ENCODE measurements around the gene GMCL2.
A peak's percentile ranks its signal among the peaks of the same experiment; 100 is the strongest.

GMCL2 gene

DNA sequence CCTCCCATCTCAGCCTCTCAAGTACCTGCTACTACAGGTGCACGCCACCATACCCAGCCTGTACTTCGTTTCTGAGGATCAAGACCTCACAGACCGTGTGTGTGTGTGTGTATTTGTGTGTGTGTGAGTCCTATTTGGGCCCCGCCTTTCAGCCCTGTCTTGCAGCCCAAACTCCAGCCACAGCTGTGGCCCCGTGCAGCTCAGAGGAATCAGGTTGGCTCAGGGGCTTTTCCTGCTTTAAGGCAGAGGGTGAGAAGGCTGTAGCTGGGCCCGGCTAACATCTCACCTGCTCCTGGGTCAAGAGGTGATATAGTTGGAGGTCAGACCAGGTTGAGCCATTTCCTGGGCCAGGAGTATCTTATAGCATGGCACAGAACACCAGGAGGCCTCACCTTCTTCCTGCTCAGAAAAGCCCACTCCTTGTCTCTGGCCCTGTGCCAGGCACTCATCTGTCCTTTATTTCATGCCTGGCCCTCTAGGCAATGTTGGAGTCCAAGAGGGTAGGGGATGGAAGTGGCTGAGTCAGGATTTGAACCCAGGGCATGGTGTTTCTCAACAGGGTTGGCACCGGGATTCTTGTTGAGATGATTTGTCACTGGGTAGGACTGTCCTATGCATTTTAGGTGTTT lies 47.1 kb upstream of the GMCL2 start:
- H3K27me3 ChIP-seq (replicated peaks): no peaks in the 10 kb centered on the region
- DNase-seq: no peak
- H3K27ac ChIP-seq: no peak overlapping the region
- TF ChIP-seq, protein P1, sequence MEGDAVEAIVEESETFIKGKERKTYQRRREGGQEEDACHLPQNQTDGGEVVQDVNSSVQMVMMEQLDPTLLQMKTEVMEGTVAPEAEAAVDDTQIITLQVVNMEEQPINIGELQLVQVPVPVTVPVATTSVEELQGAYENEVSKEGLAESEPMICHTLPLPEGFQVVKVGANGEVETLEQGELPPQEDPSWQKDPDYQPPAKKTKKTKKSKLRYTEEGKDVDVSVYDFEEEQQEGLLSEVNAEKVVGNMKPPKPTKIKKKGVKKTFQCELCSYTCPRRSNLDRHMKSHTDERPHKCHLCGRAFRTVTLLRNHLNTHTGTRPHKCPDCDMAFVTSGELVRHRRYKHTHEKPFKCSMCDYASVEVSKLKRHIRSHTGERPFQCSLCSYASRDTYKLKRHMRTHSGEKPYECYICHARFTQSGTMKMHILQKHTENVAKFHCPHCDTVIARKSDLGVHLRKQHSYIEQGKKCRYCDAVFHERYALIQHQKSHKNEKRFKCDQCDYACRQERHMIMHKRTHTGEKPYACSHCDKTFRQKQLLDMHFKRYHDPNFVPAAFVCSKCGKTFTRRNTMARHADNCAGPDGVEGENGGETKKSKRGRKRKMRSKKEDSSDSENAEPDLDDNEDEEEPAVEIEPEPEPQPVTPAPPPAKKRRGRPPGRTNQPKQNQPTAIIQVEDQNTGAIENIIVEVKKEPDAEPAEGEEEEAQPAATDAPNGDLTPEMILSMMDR (IDR thresholded peaks at IDR 0.05; ENCODE audit: low read depth, low read length, missing control alignments): no peak
- in situ Hi-C loops (cut with HindIII; ENCODE audit: low pct_ligation_motif_present, low sequenced_read_pairs): no loop called here
- no peak overlapping the region for H3K4me3 ChIP-seq (ENCODE audit: low read depth, low read length)
- H3K36me3 ChIP-seq (replicated peaks): peaks cover 4% of the 10 kb centered on the region

DNA sequence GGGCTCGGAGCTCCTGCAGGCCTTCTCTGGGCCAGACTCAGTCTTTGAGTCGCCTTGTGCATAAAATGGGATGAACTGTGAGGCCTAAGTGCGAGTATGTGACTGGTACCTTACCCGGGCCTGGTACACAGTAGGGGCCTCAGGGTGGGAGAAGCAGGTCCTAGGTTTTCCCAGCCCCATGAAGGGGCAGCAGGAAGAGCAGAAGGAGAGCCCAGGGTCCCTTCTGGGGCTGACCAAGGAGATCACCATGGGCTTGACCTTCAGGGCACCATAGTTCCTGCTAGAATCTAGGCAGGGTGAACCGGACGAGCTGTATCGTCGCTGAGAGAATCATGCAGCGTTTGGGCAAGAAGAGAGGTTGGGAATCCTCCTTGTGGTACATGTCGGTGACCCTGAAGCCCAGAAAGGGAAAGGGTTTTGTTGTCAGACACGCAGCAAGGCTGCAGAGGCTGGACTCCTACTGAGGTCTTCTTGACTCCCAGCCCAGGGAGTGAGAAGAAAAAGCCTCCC lies 45.8 kb upstream of the GMCL2 start:
- no peaks in the 10 kb centered on the region for H3K27me3 ChIP-seq (replicated peaks)
- in situ Hi-C loops (cut with HindIII; ENCODE audit: low pct_ligation_motif_present, low sequenced_read_pairs): no loop called here
- DNase-seq: no peak
- H3K27ac ChIP-seq: peak overlapping the region; percentile 87
- TF ChIP-seq, protein P1 (IDR thresholded peaks at IDR 0.05; ENCODE audit: low read depth, low read length, missing control alignments): no peak
- H3K4me3 ChIP-seq (ENCODE audit: low read depth, low read length): peak overlapping the region; percentile 85
- H3K36me3 ChIP-seq (replicated peaks): peaks cover 14% of the 10 kb centered on the region

DNA sequence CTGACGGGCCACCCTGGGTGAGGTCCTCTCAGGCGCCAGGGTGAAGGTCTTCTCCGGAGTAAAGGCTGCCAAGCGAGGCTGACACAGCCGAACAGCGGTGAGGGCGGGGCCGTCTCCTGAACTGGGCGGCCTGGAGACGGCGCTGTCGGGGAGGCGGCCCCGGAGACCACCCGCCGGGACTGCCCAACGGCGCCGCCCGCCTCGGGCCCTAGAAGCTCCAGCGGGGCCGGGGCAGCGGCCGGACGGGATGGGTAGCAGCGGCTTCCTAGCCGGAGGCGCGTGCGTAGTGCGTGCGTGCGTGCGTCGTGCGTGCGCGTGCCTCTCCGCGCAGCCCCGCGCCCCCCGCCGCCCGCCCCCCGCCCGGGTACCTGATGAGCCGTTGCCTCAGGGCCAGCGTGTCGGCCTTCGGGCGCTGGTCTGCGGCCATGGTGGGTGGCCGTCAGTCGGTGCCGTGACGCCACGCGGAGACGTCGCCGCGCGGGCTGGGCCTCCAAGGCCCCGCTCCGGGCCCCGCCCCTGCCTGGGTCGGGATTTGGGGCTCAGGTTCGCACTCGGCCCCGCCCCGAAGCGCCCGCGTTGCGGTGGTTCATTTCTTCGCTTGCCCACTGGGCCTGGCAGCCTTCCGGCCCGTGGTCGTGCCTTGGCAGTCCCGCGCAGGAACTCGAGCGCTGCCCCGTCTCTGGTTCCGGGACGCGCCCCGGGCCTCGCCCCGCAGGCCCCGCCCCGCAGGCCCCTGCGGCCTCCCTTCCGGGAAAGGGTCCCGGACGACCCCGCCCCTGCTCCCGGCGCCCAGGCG lies 45.2 kb upstream of the GMCL2 start, which contains the start of gene PHYKPL:
Gene PHYKPL, minus strand, starts transcription at position 679 of the 796 bp plus-strand sequence. Its CDS starts 252 bp downstream, at position 427.
- in situ Hi-C loops (cut with HindIII; ENCODE audit: low pct_ligation_motif_present, low sequenced_read_pairs): no loop called here
- H3K27ac ChIP-seq: peak within 1 kb of the TSS; percentile 87
- peak; percentile 33 for DNase-seq
- TF ChIP-seq, protein P1 (IDR thresholded peaks at IDR 0.05; ENCODE audit: low read depth, low read length, missing control alignments): no peak
- H3K4me3 ChIP-seq (ENCODE audit: low read depth, low read length): peak within 1 kb of the TSS; percentile 85
- H3K27me3 ChIP-seq (replicated peaks): no peaks in the 10 kb centered on the region
- peaks cover 20% of the 10 kb centered on the region for H3K36me3 ChIP-seq (replicated peaks)

DNA sequence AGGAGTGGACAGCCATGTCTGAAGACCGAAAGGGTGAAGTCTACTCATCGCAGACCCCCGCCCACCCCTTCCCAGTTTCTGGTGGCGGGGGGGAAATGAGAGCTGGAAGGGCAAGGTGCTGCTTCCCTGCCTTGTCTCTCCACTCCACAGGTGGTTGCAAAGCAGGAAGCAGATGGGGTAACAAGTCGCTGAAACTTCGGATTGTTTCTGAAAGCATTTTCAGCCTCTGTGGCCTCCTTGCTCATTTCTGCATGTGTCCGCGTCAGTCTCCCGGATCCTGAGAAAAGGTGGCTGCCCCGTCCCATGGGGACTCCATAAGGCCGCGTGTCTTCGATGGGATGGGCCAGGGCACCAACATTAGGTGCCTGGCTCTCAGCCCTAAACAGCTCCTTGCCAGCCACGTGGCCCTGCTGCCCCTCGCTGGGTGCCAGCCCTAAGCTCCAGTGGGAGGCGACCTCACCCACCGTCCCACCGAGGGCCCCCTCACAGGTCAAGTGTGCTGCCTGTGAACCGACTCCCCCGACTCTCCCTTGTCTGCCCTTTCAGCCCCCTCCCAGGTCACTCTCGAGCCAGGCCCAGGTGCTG lies 44.5 kb upstream of the GMCL2 start:
- no peak for DNase-seq
- Histone ChIP-seq H3K27ac (peak overlapping the region; percentile 87), H3K27me3 (replicated peaks) (no peaks in the 10 kb centered on the region), H3K4me3 (ENCODE audit: low read depth, low read length) (peak overlapping the region; percentile 85), H3K36me3 (replicated peaks) (peaks cover 20% of the 10 kb centered on the region)
- in situ Hi-C loops (cut with HindIII; ENCODE audit: low pct_ligation_motif_present, low sequenced_read_pairs): no loop called here
- TF ChIP-seq, protein P1 (IDR thresholded peaks at IDR 0.05; ENCODE audit: low read depth, low read length, missing control alignments): no peak

DNA sequence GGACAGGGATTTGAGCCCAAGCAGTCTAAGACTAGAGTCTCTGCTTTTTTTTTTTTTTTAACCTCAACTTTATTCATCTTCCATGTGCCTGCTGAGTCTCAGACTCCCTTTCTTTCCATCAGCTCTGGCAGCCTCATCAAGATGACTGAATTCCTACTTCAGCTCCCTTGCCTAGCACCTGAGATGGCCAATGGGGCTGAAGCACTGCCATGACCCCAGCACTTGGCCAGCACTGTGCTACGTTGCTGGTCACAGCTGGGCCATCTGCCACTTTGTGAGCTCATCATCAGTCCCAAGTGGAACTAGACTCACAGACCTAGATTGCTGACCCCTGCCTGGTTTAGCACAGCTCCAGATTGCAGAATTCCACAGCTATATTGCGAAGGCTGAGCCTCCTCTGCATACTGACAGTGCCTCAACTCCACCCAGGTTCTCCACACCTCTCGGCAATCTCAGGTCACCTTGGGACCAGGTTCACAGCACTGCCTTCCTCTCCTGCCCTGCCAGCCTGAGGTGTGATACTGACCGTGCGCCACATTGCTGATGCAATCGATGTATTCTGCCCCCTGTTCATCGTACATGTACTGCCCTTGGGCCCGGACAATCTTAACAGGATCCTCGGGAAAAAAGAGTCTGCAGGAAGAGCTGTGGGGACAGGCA lies 43.8 kb upstream of the GMCL2 start:
- H3K27me3 ChIP-seq (replicated peaks): no peaks in the 10 kb centered on the region
- peak overlapping the region; percentile 85 for H3K4me3 ChIP-seq (ENCODE audit: low read depth, low read length)
- TF ChIP-seq, protein P1 (IDR thresholded peaks at IDR 0.05; ENCODE audit: low read depth, low read length, missing control alignments): no peak
- in situ Hi-C loops (cut with HindIII; ENCODE audit: low pct_ligation_motif_present, low sequenced_read_pairs): no loop called here
- peaks cover 20% of the 10 kb centered on the region for H3K36me3 ChIP-seq (replicated peaks)
- no peak overlapping the region for H3K27ac ChIP-seq
- DNase-seq: peak; percentile 22

All from brain microvascular endothelial cell (primary cell).